Small intestine (tissue), 7 donors: ENCODE data around the gene DNAI2. TPM values are rescaled to one million over a fixed set of nuclear protein-coding genes. Genes with fewer than 3 reads are reported as not detected.
"Not testable (repeated sequence)": the region's sequence is repeated elsewhere in the genome, so short reads cannot be mapped to it uniquely, and the experiment has no call there.

Source experiments
- DNase-seq, 2 donors: peaks; one replicate each; pipeline versions ENCODE4 v3.0.0 to v3.0.0-alpha.2; 2013
- FAIRE-seq: peaks from 2 replicates; lab custom pipeline; 2012; peaks lifted over from hg19 to GRCh38; lab: Jason Lieb, UNC
- H3K27ac ChIP-seq, 3 donors: one replicate each; pipeline ENCODE4 v1.5.1; 2013; ENCODE audit warnings: low read length in 2 of 3, mild to moderate bottlenecking in 2 of 3, control low read depth in 1 of 3, inconsistent platforms in 1 of 3, low read depth in 1 of 3, moderate library complexity in 1 of 3
- H3K27me3 ChIP-seq, 3 donors: one replicate each; pipeline ENCODE4 v1.6.1; 2013; ENCODE audit warnings: low read length in 3 of 3, inconsistent platforms in 1 of 3; ENCODE audit not compliant: control insufficient read depth in 3 of 3, insufficient read depth in 3 of 3
- H3K36me3 ChIP-seq, 3 donors: one replicate each; pipeline ENCODE4 v1.6.1; 2013; ENCODE audit warnings: low read length in 3 of 3, inconsistent platforms in 1 of 3, low read depth in 1 of 3, mild to moderate bottlenecking in 1 of 3, moderate library complexity in 1 of 3; ENCODE audit not compliant: control insufficient read depth in 3 of 3, insufficient read depth in 2 of 3
- H3K4me1 ChIP-seq, 3 donors: one replicate each; pipeline ENCODE4 v1.6.1; 2013; ENCODE audit warnings: low read length in 2 of 3, inconsistent platforms in 1 of 3, low read depth in 1 of 3, mild to moderate bottlenecking in 1 of 3, moderate library complexity in 1 of 3; ENCODE audit not compliant: control insufficient read depth in 3 of 3, insufficient read depth in 2 of 3
- H3K4me3 ChIP-seq, 3 donors: one replicate each; pipeline ENCODE4 v1.5.1; 2013; ENCODE audit warnings: low read length in 3 of 3, control low read depth in 1 of 3, inconsistent platforms in 1 of 3, low read depth in 1 of 3, mild to moderate bottlenecking in 1 of 3, moderate library complexity in 1 of 3
- H3K9me3 ChIP-seq, 2 donors: one replicate each; pipeline ENCODE4 v1.6.1; 2013; ENCODE audit warnings: low read depth in 1 of 2, low read length in 1 of 2; ENCODE audit not compliant: control insufficient read depth in 2 of 2, insufficient read depth in 1 of 2
- WGBS, 3 donors: extraction: QIAGEN DNeasy Blood & Tissue Kit; methylation state at CpG; one replicate each; pipeline ENCODE4 v1.1.7; 2013; 5-methylcytosine and 5-hydroxymethylcytosine counted together
- polyA plus RNA-seq, 4 donors: library from polyadenylated mRNA; stranded (reverse) in 3 of 4; unstranded in 1 of 4; fragments of 200-250 nt in 3 of 4; fragments of 120-200 nt in 1 of 4; gene quantifications; one replicate each; pipeline versions ENCODE4 v1.2.1 to v1.2.3, GENCODE V29; 2013
- donor health status: healthy with polysubstance abuse.
- donor health status: control.
- donor health status: control.
- donor health status: Bipolar disorder and iron deficiency.
- donor health status: healthy.

The DNAI2 gene
- polyA plus RNA-seq, 4 donors = 0.03 to 0.10 TPM; not detected in 2

DNA sequence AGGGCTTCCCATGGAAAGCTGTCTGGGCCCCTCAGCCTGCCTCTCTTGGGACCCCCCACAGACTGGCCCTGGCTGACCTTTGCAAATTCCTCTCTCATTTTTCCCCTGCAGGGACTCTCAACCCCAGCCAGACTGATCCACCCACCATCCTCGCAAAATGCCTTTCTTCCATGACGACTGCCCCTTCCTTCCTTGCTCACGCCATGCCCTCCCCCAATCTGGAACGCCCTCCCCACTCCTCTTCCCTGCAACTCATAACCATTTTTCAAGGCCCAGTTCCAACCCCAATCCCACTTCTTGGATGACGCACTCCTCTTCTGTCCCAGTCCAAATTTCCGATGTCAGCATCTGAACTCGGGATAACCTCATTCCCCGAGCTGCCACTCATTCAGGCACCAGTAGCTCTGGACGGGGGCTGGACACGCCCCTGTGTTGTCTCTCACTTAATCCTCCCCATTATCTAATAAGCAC is 1.3 kb upstream of the DNAI2 start:
- H3K27me3 ChIP-seq = peaks cover 0 to 15% (median 0%) of the 10 kb centered on the region in 3 donors
- no peak overlapping the region for H3K4me3 ChIP-seq
- no peaks in the 10 kb centered on the region for H3K9me3 ChIP-seq
- FAIRE-seq (no peak), DNase-seq (no peak)
- peaks cover 0 to 10% (median 5%) of the 10 kb centered on the region in 3 donors for H3K4me1 ChIP-seq
- peak overlapping the region in 1 of 3 donors; percentile 41 for H3K27ac ChIP-seq
- H3K36me3 ChIP-seq = no peaks in the 10 kb centered on the region
- 49 to 77% (median 74%) methylated on average over 10 of the region's 10 CpGs for WGBS, 3 donors

DNA sequence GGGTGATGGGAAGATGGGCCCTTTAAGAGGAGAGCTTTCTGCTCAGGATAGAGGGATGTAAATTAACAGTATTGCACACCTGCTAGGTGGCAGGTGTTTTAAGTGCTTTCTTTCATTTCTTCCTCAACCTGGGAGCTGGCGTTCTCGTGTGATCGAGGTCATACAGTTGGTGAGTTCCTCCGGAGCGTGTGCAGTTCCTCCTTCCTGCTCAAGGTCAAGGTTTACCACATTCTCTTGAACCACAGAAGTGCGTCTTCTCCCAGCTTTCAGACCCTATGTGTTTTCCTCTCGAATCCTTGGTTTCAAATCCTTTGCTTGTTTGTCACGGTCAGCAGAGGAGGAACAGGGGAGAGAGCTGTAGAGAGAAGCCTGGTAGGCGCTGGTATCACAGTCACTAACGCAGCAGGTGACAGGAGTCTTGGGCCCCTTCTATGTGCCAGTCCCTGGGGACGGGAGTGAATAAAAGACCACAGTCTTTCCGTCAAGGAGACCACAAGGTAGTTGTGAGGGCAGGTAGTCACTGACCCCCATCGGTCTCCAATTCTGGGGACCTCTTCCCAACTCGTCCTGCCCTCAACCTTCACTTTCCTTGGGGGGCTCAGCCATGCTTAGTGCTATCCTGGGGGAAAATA is 791 bp downstream of the DNAI2 start:
- no peaks in the 10 kb centered on the region for H3K36me3 ChIP-seq
- peaks cover 0 to 10% (median 5%) of the 10 kb centered on the region in 3 donors for H3K4me1 ChIP-seq
- 20 to 53% (median 27%) methylated on average over 14 of the region's 14 CpGs for WGBS, 3 donors
- H3K4me3 ChIP-seq = no peak overlapping the region
- FAIRE-seq (no peak), DNase-seq (peak; percentile 21 to 40)
- no peaks in the 10 kb centered on the region for H3K9me3 ChIP-seq
- no peak overlapping the region for H3K27ac ChIP-seq
- peaks cover 0 to 12% (median 0%) of the 10 kb centered on the region in 3 donors for H3K27me3 ChIP-seq

DNA sequence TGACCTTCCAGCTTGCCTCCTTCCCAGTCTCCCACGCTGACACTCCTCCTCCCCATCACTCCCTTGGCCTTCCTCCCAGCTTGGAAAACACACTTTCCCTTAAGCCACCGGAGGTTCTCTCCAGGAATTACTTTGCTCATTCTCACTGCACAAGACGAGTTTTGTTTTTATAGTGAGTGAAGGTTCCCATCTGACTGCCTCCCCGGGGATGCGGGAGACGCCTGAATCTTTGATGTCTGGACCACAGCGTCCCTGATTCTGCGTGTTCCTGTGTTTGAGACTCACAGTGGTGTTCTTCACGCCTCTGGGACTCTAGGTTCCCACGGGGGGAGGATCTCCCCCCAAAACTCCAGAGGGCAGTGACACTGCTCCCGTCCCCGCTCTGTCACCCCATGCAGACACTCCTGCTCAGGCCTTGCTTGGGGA is 2.0 kb downstream of the DNAI2 start:
- no peak for DNase-seq
- no peaks in the 10 kb centered on the region for H3K36me3 ChIP-seq
- H3K4me3 ChIP-seq = no peak overlapping the region
- peaks cover 0 to 10% (median 5%) of the 10 kb centered on the region in 3 donors for H3K4me1 ChIP-seq
- 52 to 80% (median 71%) methylated on average over 12 of the region's 12 CpGs for WGBS, 3 donors
- H3K27me3 ChIP-seq = peaks cover 0 to 12% (median 0%) of the 10 kb centered on the region in 3 donors
- FAIRE-seq = no peak
- peak overlapping the region in 2 of 3 donors; percentile 24 to 45 for H3K27ac ChIP-seq
- H3K9me3 ChIP-seq = no peaks in the 10 kb centered on the region

DNA sequence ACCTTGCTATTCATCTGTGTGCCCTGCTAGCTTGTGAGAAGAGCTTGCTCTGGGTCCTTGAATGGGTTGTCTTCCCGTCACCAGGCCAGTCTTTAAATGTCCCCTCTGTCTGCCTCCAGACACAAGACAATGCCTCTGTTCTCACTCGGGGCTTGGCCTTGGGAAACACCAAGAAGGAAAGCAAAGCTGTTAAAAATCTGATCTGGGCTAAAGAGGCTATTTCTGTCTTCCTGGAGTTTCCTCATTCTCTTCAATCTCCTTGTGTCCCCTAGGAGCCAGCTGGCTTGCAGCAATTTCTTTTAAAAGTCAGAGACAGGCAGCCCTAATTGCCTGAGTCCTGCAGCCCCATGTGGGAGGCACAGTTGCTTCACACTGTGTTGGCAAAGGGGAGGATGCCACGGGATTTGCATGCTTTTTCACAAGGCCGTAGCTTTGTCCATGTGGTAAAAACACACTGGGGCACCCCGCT is 2.5 kb downstream of the DNAI2 start:
- H3K36me3 ChIP-seq = no peaks in the 10 kb centered on the region
- H3K4me1 ChIP-seq = peaks cover 0 to 10% (median 5%) of the 10 kb centered on the region in 3 donors
- no peaks in the 10 kb centered on the region for H3K9me3 ChIP-seq
- peak overlapping the region in 2 of 3 donors; percentile 24 to 45 for H3K27ac ChIP-seq
- no peak for DNase-seq
- no peak overlapping the region for H3K4me3 ChIP-seq
- FAIRE-seq = no peak
- 62 to 74% (median 68%) methylated on average over 5 of the region's 5 CpGs for WGBS, 3 donors
- peaks cover 0 to 12% (median 0%) of the 10 kb centered on the region in 3 donors for H3K27me3 ChIP-seq

DNA sequence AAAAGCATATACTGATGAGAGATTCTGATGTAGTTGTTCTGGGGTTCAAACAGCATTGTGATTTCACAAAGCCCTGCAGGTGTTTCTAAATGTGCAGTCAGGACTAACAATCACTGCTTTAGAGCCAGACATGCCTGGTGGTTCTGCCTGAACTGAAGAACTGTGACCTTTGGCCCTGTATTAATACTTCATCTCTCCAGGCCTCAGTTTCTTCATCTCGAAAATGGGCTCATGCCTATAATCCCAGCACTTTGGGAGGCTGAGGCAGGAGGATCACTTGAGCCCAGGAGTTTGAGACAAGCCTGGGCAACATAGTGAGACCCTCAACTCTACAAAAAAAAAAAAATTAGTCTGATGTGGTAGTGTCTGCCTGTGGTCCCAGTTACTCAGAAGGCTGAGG is 3.9 kb downstream of the DNAI2 start:
- no peaks in the 10 kb centered on the region for H3K36me3 ChIP-seq
- WGBS, 3 donors = 80 to 94% (median 80%) methylated on average over 1 of the region's 1 CpG

DNA sequence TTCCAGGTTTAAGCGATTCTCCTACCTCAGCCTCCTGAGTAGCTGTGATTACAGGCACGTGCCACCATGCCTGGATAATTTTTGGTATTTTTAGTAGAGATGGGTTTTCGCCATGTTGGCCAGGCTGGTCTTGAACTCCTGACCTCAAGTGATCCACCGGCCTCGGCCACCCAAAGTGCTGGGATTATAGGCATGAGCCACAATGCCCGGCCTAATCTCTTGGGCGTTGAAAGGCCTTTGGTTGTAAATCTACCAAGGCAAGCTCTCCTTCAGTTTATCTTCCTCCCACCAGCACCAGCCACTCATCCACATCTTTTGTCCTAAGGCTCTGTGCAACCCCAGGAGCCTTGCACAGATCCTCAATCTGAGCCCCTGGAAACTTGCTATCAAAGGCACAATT is 5.6 kb downstream of the DNAI2 start:
- H3K36me3 ChIP-seq, H3K4me1 ChIP-seq, DNase-seq, H3K9me3 ChIP-seq, H3K4me3 ChIP-seq, H3K27me3 ChIP-seq, H3K27ac ChIP-seq, FAIRE-seq: not testable (repeated sequence)
- WGBS, 3 donors = 50 to 82% (median 73%) methylated on average over 7 of the region's 7 CpGs

More for the DNA sequence above, 3.9 kb downstream of the DNAI2 start:
- DNase-seq (no peak), FAIRE-seq (no peak)
- no peak overlapping the region for H3K27ac ChIP-seq
- H3K4me3 ChIP-seq = no peak overlapping the region
- H3K9me3 ChIP-seq = no peaks in the 10 kb centered on the region
- H3K27me3 ChIP-seq = peaks cover 0 to 10% (median 0%) of the 10 kb centered on the region in 3 donors
- peaks cover 0 to 10% (median 9%) of the 10 kb centered on the region in 3 donors for H3K4me1 ChIP-seq

DNA sequence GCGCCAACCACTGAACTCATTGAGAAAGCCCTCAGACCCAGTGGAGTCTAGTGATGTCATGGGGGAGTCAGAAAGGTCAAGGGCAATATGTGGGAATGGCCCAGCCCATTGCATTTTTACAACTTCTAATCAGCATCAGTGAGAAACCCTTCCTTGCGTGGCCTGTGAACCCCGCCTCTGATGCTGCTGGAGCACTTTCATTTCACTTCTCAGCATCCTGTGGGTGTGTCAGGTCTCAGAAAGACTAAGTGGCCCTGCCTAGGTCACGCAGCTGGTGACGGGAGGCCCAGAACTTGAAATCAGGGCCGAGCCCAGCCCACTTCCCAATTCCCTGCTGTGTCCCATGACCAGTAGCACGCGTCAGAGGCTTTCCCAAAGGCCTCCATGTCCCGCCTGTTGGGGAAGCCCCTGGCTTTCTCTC is 6.1 kb downstream of the DNAI2 start:
- DNase-seq (peak; percentile 20 to 26), FAIRE-seq (no peak)
- Histone ChIP-seq H3K27ac (no peak overlapping the region), H3K27me3 (no peaks in the 10 kb centered on the region), H3K9me3 (no peaks in the 10 kb centered on the region), H3K4me3 (no peak overlapping the region), H3K36me3 (no peaks in the 10 kb centered on the region), H3K4me1 (peaks cover 0 to 3% (median 0%) of the 10 kb centered on the region in 3 donors)
- WGBS, 3 donors = 23 to 48% (median 36%) methylated on average over 9 of the region's 9 CpGs

DNA sequence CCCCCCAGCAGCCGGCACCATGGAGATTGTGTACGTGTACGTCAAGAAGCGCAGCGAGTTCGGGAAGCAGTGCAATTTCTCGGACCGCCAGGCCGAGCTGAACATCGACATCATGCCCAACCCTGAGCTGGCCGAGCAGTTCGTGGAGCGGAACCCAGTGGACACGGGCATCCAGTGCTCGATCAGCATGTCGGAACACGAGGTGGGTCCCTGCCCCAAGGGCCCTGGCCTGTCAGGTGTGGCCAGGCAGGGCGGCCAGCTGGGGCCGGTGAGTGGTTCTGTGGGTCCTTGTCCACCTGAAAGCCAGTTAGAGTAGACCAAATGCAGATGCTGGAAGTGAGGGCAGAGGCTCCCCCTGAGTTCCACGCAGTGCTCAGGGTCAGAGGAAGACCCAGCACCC is 7.8 kb downstream of the DNAI2 start:
- no peak for DNase-seq
- no peak overlapping the region for H3K27ac ChIP-seq
- no peaks in the 10 kb centered on the region for H3K36me3 ChIP-seq
- H3K9me3 ChIP-seq = no peaks in the 10 kb centered on the region
- WGBS, 3 donors = 93 to 96% (median 94%) methylated on average over 20 of the region's 20 CpGs
- FAIRE-seq = no peak
- H3K27me3 ChIP-seq = no peaks in the 10 kb centered on the region
- no peak overlapping the region for H3K4me3 ChIP-seq
- peaks cover 0 to 3% (median 0%) of the 10 kb centered on the region in 3 donors for H3K4me1 ChIP-seq
